Tibial nerve (tissue), 4 donors: ENCODE measurements around the gene COMMD2. TPM values are rescaled to one million over a fixed set of nuclear protein-coding genes. Genes with fewer than 3 reads are reported as not detected.

Experiments
- DNase-seq, 2 donors: peaks; one replicate each; pipeline ENCODE4 v3.0.0-alpha.2; 2019; ENCODE audit warnings: low spot score in 2 of 2
- H3K27ac ChIP-seq, 4 donors: fragments of 200-600 bp; sonication (generic) in 3 of 4; one replicate each; pipeline ENCODE4 v1.5.1; 2017 to 2019; ENCODE audit warnings: mild to moderate bottlenecking in 1 of 4
- H3K27me3 ChIP-seq, 2 donors: fragments of 200-600 bp; sonication (generic) in 1 of 2; one replicate each; pipeline versions ENCODE4 v1.5.1 to v1.6.0; 2017 to 2019
- H3K36me3 ChIP-seq, 3 donors: fragments of 200-600 bp; sonication (generic); one replicate each; pipeline ENCODE4 v1.5.1; 2018 to 2019
- H3K4me1 ChIP-seq, 4 donors: fragments of 200-600 bp; sonication (generic) in 3 of 4; one replicate each; pipeline ENCODE4 v1.5.1; 2017 to 2019
- H3K4me3 ChIP-seq, 4 donors: fragments of 200-600 bp; sonication (generic) in 3 of 4; one replicate each; pipeline ENCODE4 v1.5.1; 2017 to 2019; ENCODE audit warnings: mild to moderate bottlenecking in 1 of 4, moderate library complexity in 1 of 4
- H3K9me3 ChIP-seq, 4 donors: fragments of 200-600 bp; sonication (generic) in 3 of 4; one replicate each; pipeline ENCODE4 v1.5.1; 2017 to 2019
- CTCF ChIP-seq, 5 experiments: fragments of 200-600 bp in 3 of 5; fragments of 450-650 bp in 2 of 5; sonication (generic) in 3 of 5; IDR thresholded peaks; one replicate each; pipeline ENCODE4 v1.5.1; 2016 to 2019; ENCODE audit warnings: antibody characterized with exemption in 5 of 5, mild to moderate bottlenecking in 3 of 5, moderate library complexity in 2 of 5
- EP300 ChIP-seq, 2 donors: sonication (generic); formaldehyde crosslinking; IDR thresholded peaks; one replicate each; pipeline ENCODE4 v1.6.1; 2017; ENCODE audit warnings: antibody characterized with exemption in 2 of 2, mild to moderate bottlenecking in 1 of 2
- POLR2A ChIP-seq, 2 donors: fragments of 450-650 bp; IDR thresholded peaks; one replicate each; pipeline ENCODE4 v1.6.1; 2017; ENCODE audit warnings: antibody characterized with exemption in 2 of 2, mild to moderate bottlenecking in 2 of 2, moderate library complexity in 2 of 2
- WGBS, 2 donors: methylation state at CpG; one replicate each; pipeline ENCODE4 v1.1.5; 2018; 5-methylcytosine and 5-hydroxymethylcytosine counted together
- total RNA-seq, 4 donors: library from RNA; depleted of rRNA; stranded (reverse); fragments of >200 nt; gene quantifications; one replicate each; pipeline ENCODE4 v1.1.0, GENCODE V29; 2016

The COMMD2 gene
- total RNA-seq, 4 donors from 2014 or later, result 18.6 to 28.2 (median 22.3) TPM

DNA sequence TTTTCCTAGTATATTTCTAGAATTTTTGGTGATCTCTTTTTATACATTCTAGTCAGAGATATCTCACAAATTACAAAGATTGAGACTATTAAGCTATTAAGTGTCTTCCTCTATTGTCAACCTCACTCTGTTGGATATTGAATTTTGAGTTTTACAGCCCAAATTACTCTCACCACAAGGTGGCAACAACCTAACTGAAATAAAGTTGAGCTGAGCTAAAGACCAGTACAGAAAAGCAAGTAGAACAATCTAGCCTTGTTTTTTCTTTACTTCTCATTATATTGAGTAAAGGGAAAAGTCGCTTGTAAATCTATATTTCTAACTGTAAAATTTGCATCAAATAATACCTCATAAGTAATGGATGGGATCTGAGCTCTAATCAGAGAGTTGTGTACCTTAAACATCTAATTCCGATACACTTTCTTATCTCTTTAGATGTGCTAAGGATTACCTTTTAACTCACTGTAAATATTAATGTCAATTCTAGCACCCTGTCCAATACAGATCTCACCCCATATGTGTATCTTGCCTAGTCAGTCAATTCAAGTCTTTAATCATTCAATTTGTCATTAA, 13.6 kb upstream of the COMMD2 start:
- 58% methylated on average over 2 of the region's 2 CpGs for WGBS, 2 donors

GRCh38 chr3:149764302-149764701, 12.0 kb upstream of the COMMD2 start:
- 53 to 54% methylated on average over 1 of the region's 1 CpG for WGBS, 2 donors
- H3K4me3 ChIP-seq, result no peak overlapping the region
- no peaks in the 10 kb centered on the region for H3K27me3 ChIP-seq
- TF ChIP-seq EP300 (IDR thresholded peaks at IDR 0.05), result no peak
- TF ChIP-seq CTCF (IDR thresholded peaks at IDR 0.05), result no peak
- no peak for TF ChIP-seq POLR2A (IDR thresholded peaks at IDR 0.05)
- H3K27ac ChIP-seq, result no peak overlapping the region
- H3K9me3 ChIP-seq, result no peaks in the 10 kb centered on the region
- DNase-seq, result no peak
- H3K36me3 ChIP-seq, result no peaks in the 10 kb centered on the region
- H3K4me1 ChIP-seq, result peaks cover 0 to 8% (median 0%) of the 10 kb centered on the region in 4 donors

More for the DNA sequence above, 13.6 kb upstream of the COMMD2 start:
- Histone ChIP-seq H3K36me3 (no peaks in the 10 kb centered on the region), H3K27me3 (no peaks in the 10 kb centered on the region), H3K4me1 (peaks cover 0 to 8% (median 0%) of the 10 kb centered on the region in 4 donors), H3K9me3 (no peaks in the 10 kb centered on the region), H3K27ac (peak overlapping the region in 2 of 4 donors; percentile 63 to 64), H3K4me3 (no peak overlapping the region)
- peak in 1 of 2 donors; percentile 39 for DNase-seq
- TF ChIP-seq CTCF (IDR thresholded peaks at IDR 0.05) (peak; percentile 44 to 70 (median 60)), EP300 (IDR thresholded peaks at IDR 0.05) (no peak), POLR2A (IDR thresholded peaks at IDR 0.05) (no peak)

DNA sequence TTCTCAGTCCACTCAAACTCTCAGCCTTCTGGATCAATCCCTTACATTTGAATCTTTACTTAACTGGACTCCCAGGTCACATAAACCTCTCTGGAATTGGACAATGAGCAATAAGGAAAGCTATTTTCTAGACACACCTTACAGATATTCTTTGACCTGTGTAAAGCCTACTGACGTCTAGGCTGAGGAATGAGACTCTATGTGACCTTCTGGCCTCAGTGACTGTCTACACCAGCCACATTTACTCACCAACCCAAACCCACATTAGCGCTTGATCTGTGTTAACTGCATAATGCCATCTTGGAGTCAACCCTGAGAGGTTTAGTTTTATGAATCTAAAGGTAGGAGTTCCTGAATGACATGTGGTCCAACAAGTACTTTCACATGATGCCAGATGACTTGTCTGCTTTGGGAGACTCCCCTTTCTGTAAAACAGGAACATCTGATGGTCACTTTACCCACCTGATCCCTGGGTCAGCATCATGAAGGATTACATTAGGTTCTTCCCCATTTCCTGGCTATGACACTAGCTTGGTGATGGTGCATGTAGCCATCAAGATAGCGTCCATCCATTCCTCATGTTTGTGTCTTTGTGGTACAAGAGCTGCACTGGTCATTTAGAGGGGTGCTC, 11.4 kb upstream of the COMMD2 start:
- H3K27me3 ChIP-seq, result no peaks in the 10 kb centered on the region
- H3K4me1 ChIP-seq, result peaks cover 0 to 8% (median 0%) of the 10 kb centered on the region in 4 donors
- 76 to 81% methylated on average over 3 of the region's 3 CpGs for WGBS, 2 donors
- H3K4me3 ChIP-seq, result no peak overlapping the region
- H3K36me3 ChIP-seq, result no peaks in the 10 kb centered on the region
- no peak overlapping the region for H3K27ac ChIP-seq
- TF ChIP-seq CTCF (IDR thresholded peaks at IDR 0.05) (no peak), POLR2A (IDR thresholded peaks at IDR 0.05) (no peak), EP300 (IDR thresholded peaks at IDR 0.05) (no peak)
- DNase-seq, result no peak
- no peaks in the 10 kb centered on the region for H3K9me3 ChIP-seq

GRCh38 chr3:149753717-149754116, 1.4 kb upstream of the COMMD2 start:
- no peak for DNase-seq
- no peak for TF ChIP-seq CTCF (IDR thresholded peaks at IDR 0.05)
- TF ChIP-seq EP300 (IDR thresholded peaks at IDR 0.05), result no peak
- no peak for TF ChIP-seq POLR2A (IDR thresholded peaks at IDR 0.05)
- H3K4me3 ChIP-seq, result no peak overlapping the region
- no peaks in the 10 kb centered on the region for H3K27me3 ChIP-seq
- H3K36me3 ChIP-seq, result peaks cover 0 to 15% (median 0%) of the 10 kb centered on the region in 3 donors
- peaks cover 0 to 30% (median 7%) of the 10 kb centered on the region in 4 donors for H3K4me1 ChIP-seq
- no peaks in the 10 kb centered on the region for H3K9me3 ChIP-seq
- no peak overlapping the region for H3K27ac ChIP-seq

- peaks cover 0 to 25% (median 0%) of the 10 kb centered on the region in 3 donors for H3K36me3 ChIP-seq
- H3K4me1 ChIP-seq, result peaks cover 0 to 30% (median 7%) of the 10 kb centered on the region in 4 donors
- H3K27ac ChIP-seq, result peak overlapping the region; percentile 75 to 91 (median 80)
- no peaks in the 10 kb centered on the region for H3K27me3 ChIP-seq
- no peaks in the 10 kb centered on the region for H3K9me3 ChIP-seq
- no peak for DNase-seq
- H3K4me3 ChIP-seq, result peak overlapping the region; percentile 68 to 92 (median 86)
- TF ChIP-seq EP300 (IDR thresholded peaks at IDR 0.05) (no peak), POLR2A (IDR thresholded peaks at IDR 0.05) (no peak), CTCF (IDR thresholded peaks at IDR 0.05) (peak in 1 of 5 experiments; percentile 1)
Measured at GRCh38 chr3:149752788-149753136, 473 bp upstream of the COMMD2 start.
